Lung (tissue), 12 donors: ENCODE data around the gene BMPER. TPM values are rescaled to one million over a fixed set of nuclear protein-coding genes. Genes with fewer than 3 reads are reported as not detected.
"Not testable (repeated sequence)": the region's sequence is repeated elsewhere in the genome, so short reads cannot be mapped to it uniquely, and the experiment has no call there.

Source experiments
- ATAC-seq: fragments of 200-7000 bp; cut with Tn5 transposase; one replicate; pipeline ENCODE4 v1.9.1; 2020; ENCODE audit warnings: moderate number of reproducible peaks; ENCODE audit not compliant: insufficient read depth, low FRiP score
- DNase-seq, 3 donors: peaks; one replicate each; pipeline ENCODE4 v3.0.0-alpha.2; 2013 to 2017
- H3K27ac ChIP-seq, 2 donors: one replicate each; pipeline ENCODE4 v1.5.1; 2013; ENCODE audit warnings: mild to moderate bottlenecking in 2 of 2, moderate library complexity in 2 of 2, control low read depth in 1 of 2, inconsistent platforms in 1 of 2, low read depth in 1 of 2, low read length in 1 of 2
- H3K27me3 ChIP-seq, 3 donors: one replicate each; pipeline ENCODE4 v1.5.1; 2013; ENCODE audit warnings: low read length in 2 of 3; ENCODE audit not compliant: control insufficient read depth in 3 of 3, insufficient read depth in 3 of 3
- H3K36me3 ChIP-seq, 4 donors: one replicate each; pipeline ENCODE4 v1.5.1; 2013; ENCODE audit warnings: low read length in 4 of 4, mild to moderate bottlenecking in 1 of 4, moderate library complexity in 1 of 4; ENCODE audit not compliant: control insufficient read depth in 4 of 4, insufficient read depth in 4 of 4
- H3K4me1 ChIP-seq, 5 donors: one replicate each; pipeline ENCODE4 v1.5.1; 2013; ENCODE audit warnings: low read length in 5 of 5, mild to moderate bottlenecking in 2 of 5, moderate library complexity in 1 of 5; ENCODE audit not compliant: control insufficient read depth in 5 of 5, insufficient read depth in 5 of 5
- H3K4me3 ChIP-seq: one replicate; pipeline ENCODE4 v1.5.1; 2013; ENCODE audit warnings: mild to moderate bottlenecking, control low read depth, moderate library complexity
- H3K9ac ChIP-seq, 2 donors: one replicate each; pipeline ENCODE4 v1.5.1; 2013; ENCODE audit warnings: low read length in 2 of 2, control low read depth in 1 of 2; ENCODE audit not compliant: insufficient read depth in 1 of 2
- H3K9me3 ChIP-seq, 4 donors: one replicate each; pipeline ENCODE4 v1.5.1; 2013; ENCODE audit warnings: low read length in 3 of 4, mild to moderate bottlenecking in 1 of 4, moderate library complexity in 1 of 4; ENCODE audit not compliant: control insufficient read depth in 4 of 4, insufficient read depth in 3 of 4
- CTCF ChIP-seq: IDR thresholded peaks from 2 replicates; pipeline ENCODE4 v1.5.1; 2012; ENCODE audit warnings: mild to moderate bottlenecking; ENCODE audit errors: control extremely low read depth, extremely low read depth
- WGBS, 2 donors: extraction: QIAGEN DNeasy Blood & Tissue Kit; methylation state at CpG; one replicate each; pipeline ENCODE4 v1.1.7; 2013; 5-methylcytosine and 5-hydroxymethylcytosine counted together
- polyA plus RNA-seq, 2 donors: library from polyadenylated mRNA; stranded (reverse); fragments of 200-250 nt; gene quantifications; one replicate each; pipeline ENCODE4 v1.2.1, GENCODE V29; 2013
- total RNA-seq, 2 donors: library from RNA; depleted of rRNA in 1 of 2; stranded (reverse); fragments of >200 nt in 1 of 2; gene quantifications; one replicate each; pipeline ENCODE4 v1.2.1, GENCODE V29; 2014 to 2021
- donor health status: control.
- donor health status: control.
- donor health status: Bipolar disorder and iron deficiency.
- donor health status: healthy.
- donor health status: DM: yes; HTN: yes; CAD: no.

BMPER gene
- total and polyA plus RNA-seq, 4 donors, result 3.7 to 51.0 (median 9.0) TPM

- DNase-seq (no peak), ATAC-seq (no peak)
- no peak overlapping the region for H3K9ac ChIP-seq
- peaks cover 0 to 3% (median 0%) of the 10 kb centered on the region in 4 donors for H3K9me3 ChIP-seq
- no peak for TF ChIP-seq CTCF
- H3K4me3 ChIP-seq, result no peak overlapping the region
- H3K27ac ChIP-seq, result no peak overlapping the region
- no peaks in the 10 kb centered on the region for H3K4me1 ChIP-seq
- WGBS, 2 donors, result 78 to 91% methylated on average over 8 of the region's 8 CpGs
- no peaks in the 10 kb centered on the region for H3K27me3 ChIP-seq
- H3K36me3 ChIP-seq, result no peaks in the 10 kb centered on the region
Measured at GRCh38 chr7:34168013-34168412, 262.7 kb downstream of the BMPER start.

- DNase-seq, H3K9me3 ChIP-seq, ATAC-seq, H3K36me3 ChIP-seq, H3K27me3 ChIP-seq, H3K4me3 ChIP-seq, H3K27ac ChIP-seq, H3K9ac ChIP-seq, H3K4me1 ChIP-seq: not testable (repeated sequence)
- 78 to 81% methylated on average over 21 to 28 of the region's 32 CpGs for WGBS, 2 donors
Measured at GRCh38 chr7:34174688-34175616, 269.6 kb downstream of the BMPER start.

GRCh38 chr7:34175837-34176236, 270.5 kb downstream of the BMPER start:
- no peaks in the 10 kb centered on the region for H3K36me3 ChIP-seq
- no peak for ATAC-seq
- H3K4me1 ChIP-seq, result no peaks in the 10 kb centered on the region
- DNase-seq, result no peak
- peaks cover 0 to 4% (median 0%) of the 10 kb centered on the region in 4 donors for H3K9me3 ChIP-seq
- 67 to 74% methylated on average over 3 of the region's 3 CpGs for WGBS, 2 donors
- H3K4me3 ChIP-seq, result no peak overlapping the region
- TF ChIP-seq CTCF, result no peak
- H3K27me3 ChIP-seq, result no peaks in the 10 kb centered on the region
- no peak overlapping the region for H3K9ac ChIP-seq
- no peak overlapping the region for H3K27ac ChIP-seq

GRCh38 chr7:34177476-34177875, 272.1 kb downstream of the BMPER start:
- Histone ChIP-seq H3K9ac (no peak overlapping the region), H3K4me1 (no peaks in the 10 kb centered on the region), H3K27me3 (no peaks in the 10 kb centered on the region), H3K9me3 (peaks cover 0 to 4% (median 0%) of the 10 kb centered on the region in 4 donors), H3K27ac (no peak overlapping the region), H3K4me3 (no peak overlapping the region), H3K36me3 (no peaks in the 10 kb centered on the region)
- WGBS, 2 donors, result 71 to 76% methylated on average over 3 of the region's 3 CpGs
- no peak for ATAC-seq
- TF ChIP-seq CTCF, result no peak
- no peak for DNase-seq
